Endodermal cell (in vitro differentiated cells): ENCODE data around the gene SPOP. TPM values are rescaled to one million over a fixed set of nuclear protein-coding genes. Genes with fewer than 3 reads are reported as not detected.

Experiments used
- DNase-seq: peaks from one replicate; pipeline ENCODE4 v3.0.0-alpha.2; 2017
- H3K27ac ChIP-seq: 2 replicates; pipeline ENCODE4 v1.5.1; 2013; ENCODE audit warnings: mild to moderate bottlenecking, low read depth, low read length, moderate library complexity
- H3K27me3 ChIP-seq: 2 replicates; pipeline ENCODE4 v1.6.1; 2013; ENCODE audit warnings: mild to moderate bottlenecking, low read length, moderate library complexity; ENCODE audit not compliant: insufficient read depth, control insufficient read depth, poor library complexity, severe bottlenecking
- H3K36me3 ChIP-seq: 2 replicates; pipeline ENCODE4 v1.7.0; 2013; ENCODE audit warnings: mild to moderate bottlenecking, low read length, moderate library complexity; ENCODE audit not compliant: control insufficient read depth, insufficient read depth
- H3K4me1 ChIP-seq: one replicate; pipeline ENCODE4 v1.7.0; 2013; ENCODE audit warnings: low read length; ENCODE audit not compliant: control insufficient read depth, insufficient read depth
- H3K4me3 ChIP-seq: 2 replicates; pipeline ENCODE4 v1.5.1; 2013; ENCODE audit warnings: mild to moderate bottlenecking, low read length, moderate library complexity
- H3K9ac ChIP-seq: 2 replicates; pipeline ENCODE4 v1.6.1; 2013; ENCODE audit warnings: mild to moderate bottlenecking, low read length, moderate library complexity; ENCODE audit not compliant: poor library complexity, severe bottlenecking; ENCODE audit errors: extremely low read depth
- H3K9me3 ChIP-seq: 2 replicates; pipeline ENCODE4 v1.6.1; 2013; ENCODE audit warnings: mild to moderate bottlenecking, low read length, moderate library complexity; ENCODE audit not compliant: control insufficient read depth
- H3K27ac Mint-ChIP-seq: 2 replicates; pipeline ENCODE4 v1.8.0; 2020; ENCODE audit warnings: mixed read lengths
- H3K27me3 Mint-ChIP-seq: 2 replicates; pipeline ENCODE4 v1.8.0; 2021; ENCODE audit warnings: mild to moderate bottlenecking, mixed read lengths; ENCODE audit not compliant: insufficient read depth
- H3K36me3 Mint-ChIP-seq: 2 replicates; pipeline ENCODE4 v1.8.0; 2020; ENCODE audit warnings: low read depth, mixed read lengths
- H3K4me1 Mint-ChIP-seq: 2 replicates; pipeline ENCODE4 v1.8.0; 2020; ENCODE audit warnings: mixed read lengths
- H3K4me3 Mint-ChIP-seq: 2 replicates; pipeline ENCODE4 v1.8.0; 2020; ENCODE audit warnings: mild to moderate bottlenecking, moderate library complexity, mixed read lengths
- H3K9me3 Mint-ChIP-seq: 2 replicates; pipeline ENCODE4 v1.8.0; 2020; ENCODE audit warnings: mild to moderate bottlenecking, mixed read lengths
- CTCF ChIP-seq: fragments of 200-600 bp; sonication (generic); conservative IDR thresholded peaks from 2 replicates; pipeline ENCODE4 v1.5.0; 2021; ENCODE audit warnings: antibody characterized with exemption, mild to moderate bottlenecking
- WGBS, 2 experiments: methylation state at CpG; one replicate each; pipeline versions ENCODE4 v1.1.5 to v1.1.7; 2013; ENCODE audit warnings: missing lambda C conversion rate in 2 of 2, mixed read lengths in 1 of 2; ENCODE audit not compliant: insufficient coverage in 1 of 2, insufficient read length in 1 of 2; 5-methylcytosine and 5-hydroxymethylcytosine counted together
- total RNA-seq, 2 donors: library from RNA; stranded (reverse); fragmentation: NEBNext Ultra II Directional in 1 of 2; extraction: Animal tissue kit (Norgen Biotek cat#: 25700) in 1 of 2; gene quantifications; 2 replicates in 1 of 2; 3 replicates in 1 of 2; pipeline ENCODE4 v1.2.1, GENCODE V29; 2021

SPOP gene
- total RNA-seq, 2 donors from 2014 or later, result 39.9 to 41.3 TPM

- H3K27me3 Mint-ChIP-seq, result peaks cover 23% of the 10 kb centered on the region
- H3K27ac Mint-ChIP-seq, result no peak overlapping the region
- no peaks in the 10 kb centered on the region for H3K9me3 ChIP-seq
- H3K9me3 Mint-ChIP-seq, result no peaks in the 10 kb centered on the region
- H3K36me3 Mint-ChIP-seq, result no peaks in the 10 kb centered on the region
- H3K4me3 Mint-ChIP-seq, result no peak overlapping the region
- no peaks in the 10 kb centered on the region for H3K27me3 ChIP-seq
- peaks cover 14% of the 10 kb centered on the region for H3K4me1 Mint-ChIP-seq
- H3K4me1 ChIP-seq, result no peaks in the 10 kb centered on the region
- no peak overlapping the region for H3K27ac ChIP-seq
- DNase-seq, result no peak
- H3K36me3 ChIP-seq, result no peaks in the 10 kb centered on the region
- 93 to 96% methylated on average over 9 of the region's 9 CpGs for WGBS, 2 experiments
- TF ChIP-seq CTCF, result no peak
- H3K4me3 ChIP-seq, result no peak overlapping the region
- no peak overlapping the region for H3K9ac ChIP-seq
These were observed 13.3 kb upstream of the SPOP start for GRCh38 chr17:49691086-49691676.

- 89 to 95% methylated on average over 2 of the region's 2 CpGs for WGBS, 2 experiments
- Histone ChIP-seq H3K4me1 (no peaks in the 10 kb centered on the region), H3K4me3 (no peak overlapping the region), H3K9ac (no peak overlapping the region), H3K9me3 (no peaks in the 10 kb centered on the region), H3K27me3 (no peaks in the 10 kb centered on the region), H3K36me3 (no peaks in the 10 kb centered on the region), H3K27ac (no peak overlapping the region)
- Mint-ChIP-seq H3K27me3 (peaks cover 20% of the 10 kb centered on the region), H3K27ac (no peak overlapping the region), H3K9me3 (no peaks in the 10 kb centered on the region), H3K4me3 (no peak overlapping the region), H3K36me3 (no peaks in the 10 kb centered on the region), H3K4me1 (peaks cover 13% of the 10 kb centered on the region)
- no peak for TF ChIP-seq CTCF
- peak; percentile 39 for DNase-seq
These were observed 12.4 kb upstream of the SPOP start for GRCh38 chr17:49690256-49690655.

GRCh38 chr17:49688848-49689247, 11.0 kb upstream of the SPOP start:
- Histone ChIP-seq H3K4me1 (no peaks in the 10 kb centered on the region), H3K27ac (no peak overlapping the region), H3K36me3 (no peaks in the 10 kb centered on the region), H3K9me3 (no peaks in the 10 kb centered on the region), H3K27me3 (no peaks in the 10 kb centered on the region), H3K9ac (no peak overlapping the region), H3K4me3 (no peak overlapping the region)
- no peak for TF ChIP-seq CTCF
- no peaks in the 10 kb centered on the region for H3K9me3 Mint-ChIP-seq
- 50 to 80% methylated on average over 2 to 4 of the region's 4 CpGs for WGBS, 2 experiments
- H3K27me3 Mint-ChIP-seq, result peaks cover 13% of the 10 kb centered on the region
- H3K4me1 Mint-ChIP-seq, result peaks cover 9% of the 10 kb centered on the region
- H3K36me3 Mint-ChIP-seq, result no peaks in the 10 kb centered on the region
- no peak overlapping the region for H3K4me3 Mint-ChIP-seq
- DNase-seq, result peak; percentile 40
- peak overlapping the region; percentile 18 for H3K27ac Mint-ChIP-seq
